Esophagus muscularis mucosa (tissue), 3 donors: ENCODE measurements around the gene SLAMF8.

Experiments used
- CTCF ChIP-seq, 3 experiments: fragments of 200-600 bp in 2 of 3; fragments of 450-650 bp in 1 of 3; sonication (generic) in 2 of 3; IDR thresholded peaks; one replicate each; pipeline ENCODE4 v1.5.1; 2017 to 2019; ENCODE audit warnings: antibody characterized with exemption in 3 of 3, mild to moderate bottlenecking in 2 of 3, moderate library complexity in 1 of 3
- POLR2A ChIP-seq: fragments of 450-650 bp; IDR thresholded peaks from one replicate; pipeline ENCODE4 v1.6.1; 2017; ENCODE audit warnings: antibody characterized with exemption, moderate library complexity, mild to moderate bottlenecking, low read depth
- POLR2AphosphoS5 ChIP-seq, 2 donors: sonication (generic); formaldehyde crosslinking; IDR thresholded peaks; one replicate each; pipeline ENCODE4 v1.6.1; 2017; ENCODE audit warnings: antibody characterized with exemption in 2 of 2

GRCh38 chr1:159864262-159864661, 37.6 kb downstream of the SLAMF8 start:
- TF ChIP-seq POLR2A (no peak), CTCF (IDR thresholded peaks at IDR 0.05) (no peak), POLR2AphosphoS5 (IDR thresholded peaks at IDR 0.05) (no peak)
